Measurements from ENCODE around the gene ST8SIA6.
A peak's percentile ranks its signal among the peaks of the same experiment; 100 is the strongest.

GRCh38 chr10:17290226-17290625 is 164.2 kb downstream of the ST8SIA6 start:
- TF ChIP-seq, protein P1, sequence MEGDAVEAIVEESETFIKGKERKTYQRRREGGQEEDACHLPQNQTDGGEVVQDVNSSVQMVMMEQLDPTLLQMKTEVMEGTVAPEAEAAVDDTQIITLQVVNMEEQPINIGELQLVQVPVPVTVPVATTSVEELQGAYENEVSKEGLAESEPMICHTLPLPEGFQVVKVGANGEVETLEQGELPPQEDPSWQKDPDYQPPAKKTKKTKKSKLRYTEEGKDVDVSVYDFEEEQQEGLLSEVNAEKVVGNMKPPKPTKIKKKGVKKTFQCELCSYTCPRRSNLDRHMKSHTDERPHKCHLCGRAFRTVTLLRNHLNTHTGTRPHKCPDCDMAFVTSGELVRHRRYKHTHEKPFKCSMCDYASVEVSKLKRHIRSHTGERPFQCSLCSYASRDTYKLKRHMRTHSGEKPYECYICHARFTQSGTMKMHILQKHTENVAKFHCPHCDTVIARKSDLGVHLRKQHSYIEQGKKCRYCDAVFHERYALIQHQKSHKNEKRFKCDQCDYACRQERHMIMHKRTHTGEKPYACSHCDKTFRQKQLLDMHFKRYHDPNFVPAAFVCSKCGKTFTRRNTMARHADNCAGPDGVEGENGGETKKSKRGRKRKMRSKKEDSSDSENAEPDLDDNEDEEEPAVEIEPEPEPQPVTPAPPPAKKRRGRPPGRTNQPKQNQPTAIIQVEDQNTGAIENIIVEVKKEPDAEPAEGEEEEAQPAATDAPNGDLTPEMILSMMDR (IDR thresholded peaks at IDR 0.05; ENCODE audit: low read depth, low read length) = peak; percentile 50
- no peak for TF ChIP-seq EZH2phosphoT487 (IDR thresholded peaks at IDR 0.05; ENCODE audit: low read depth)
